GM12878 (cell line): ENCODE data around the gene MPPED1. TPM values are rescaled to one million over a fixed set of nuclear protein-coding genes. Genes with fewer than 3 reads are reported as not detected.

Experiments
- ATAC-seq: fragments of 200-7000 bp; cut with Tn5 transposase; 3 replicates; pipeline ENCODE4 v1.9.1; 2020; ENCODE audit warnings: mild to moderate bottlenecking, moderate library complexity
- BruUV-seq: library from RNA; stranded (reverse); fragments of 400-500 nt; replicated peaks from 2 replicates; lab custom pipeline; 2021; lab: Mats Ljungman, UMichigan
- CTCF ChIA-PET: fragments of 300-600 bp; sonication (Branson Sonifier 250); formaldehyde crosslinking; extraction: SDS; loops from one replicate; lab custom pipeline; 2021; ENCODE audit warnings: inconsistent platforms; lab: Yijun Ruan, JAX
- POLR2A ChIA-PET: fragments of 350-600 bp; formaldehyde crosslinking; extraction: SDS; loops from one replicate; lab custom pipeline; 2021; ENCODE audit warnings: inconsistent platforms; lab: Charles Lee
- RAD21 ChIA-PET: fragments of 300-600 bp; sonication (Branson Sonifier 250); formaldehyde crosslinking; loops from one replicate; lab custom pipeline; 2023; ENCODE audit warnings: antibody characterized with exemption; ENCODE audit not compliant: unreplicated experiment; lab: Charles Lee
- SMC1A ChIA-PET: fragments of 300-600 bp; sonication (Branson Sonifier 250); formaldehyde crosslinking; loops from one replicate; lab custom pipeline; 2023; ENCODE audit not compliant: unreplicated experiment, uncharacterized antibody; lab: Charles Lee
- DNase-seq: peaks from one replicate; pipeline ENCODE4 v3.0.0-alpha.2; 2011; ENCODE audit warnings: low read depth, low spot score
- FAIRE-seq: peaks from 3 replicates; lab custom pipeline; 2011; peaks lifted over from hg19 to GRCh38; lab: Jason Lieb, UNC
- H2AFZ ChIP-seq: 2 replicates; pipeline ENCODE4 v1.6.0; 2011; ENCODE audit warnings: low read depth, low read length, control low read depth; ENCODE audit not compliant: control insufficient read depth
- H3K27ac ChIP-seq: 2 replicates; pipeline ENCODE4 v1.5.1; 2011; ENCODE audit warnings: control low read depth; ENCODE audit not compliant: control insufficient read depth, insufficient read depth
- H3K27me3 ChIP-seq, 2 experiments: replicated peaks in 1 of 2; 2 replicates each; pipeline versions ENCODE4 v1.6.0 to v1.6.1; 2011; ENCODE audit warnings: low read length in 1 of 2; ENCODE audit not compliant: control insufficient read depth in 2 of 2, insufficient read depth in 2 of 2
- H3K36me3 ChIP-seq, 2 experiments: 2 replicates each; pipeline ENCODE4 v1.5.1; 2011; ENCODE audit warnings: low read length in 1 of 2; ENCODE audit not compliant: control insufficient read depth in 2 of 2, insufficient read depth in 2 of 2
- H3K4me1 ChIP-seq: 2 replicates; pipeline ENCODE4 v1.6.1; 2011; ENCODE audit warnings: mild to moderate bottlenecking, low read length, moderate library complexity, mixed read lengths; ENCODE audit not compliant: control insufficient read depth, insufficient read depth
- H3K4me2 ChIP-seq: 2 replicates; pipeline ENCODE4 v1.6.0; 2011; ENCODE audit warnings: control low read depth; ENCODE audit not compliant: control insufficient read depth, insufficient read depth
- H3K4me3 ChIP-seq: fragments of 200-600 bp; sonication (generic); 2 replicates; pipeline ENCODE4 v1.5.1; 2016
- H3K79me2 ChIP-seq: 2 replicates; pipeline ENCODE4 v1.6.0; 2011; ENCODE audit warnings: low read length; ENCODE audit not compliant: control insufficient read depth, insufficient read depth
- H3K9ac ChIP-seq: 2 replicates; pipeline ENCODE4 v1.8.0; 2011; ENCODE audit warnings: low read length, control low read depth, mixed read lengths; ENCODE audit not compliant: control insufficient read depth, insufficient read depth
- H3K9me3 ChIP-seq: replicated peaks from 3 replicates; pipeline ENCODE4 v1.5.1; 2011; ENCODE audit warnings: mild to moderate bottlenecking, low read length; ENCODE audit not compliant: control insufficient read depth, insufficient read depth
- H4K20me1 ChIP-seq: 2 replicates; pipeline ENCODE4 v1.6.0; 2011; ENCODE audit not compliant: control insufficient read depth, insufficient read depth
- ASH2L ChIP-seq: fragments of 300-600, 200-600 bp; sonication (generic); IDR thresholded peaks from 2 replicates; pipeline ENCODE4 v1.6.1; 2017; ENCODE audit warnings: low read depth, mild to moderate bottlenecking, borderline replicate concordance
- BMI1 ChIP-seq: fragments of 450-650 bp; IDR thresholded peaks from 2 replicates; pipeline ENCODE4 v1.6.1; 2016; ENCODE audit warnings: mild to moderate bottlenecking, moderate library complexity, borderline replicate concordance
- CBFB ChIP-seq: IDR thresholded peaks from 2 replicates; pipeline ENCODE4 v1.6.1; 2016; ENCODE audit warnings: antibody characterized with exemption, low read depth
- CBX5 ChIP-seq: sonication (generic); IDR thresholded peaks from 2 replicates; pipeline ENCODE4 v1.6.1; 2016; ENCODE audit warnings: low read depth, moderate library complexity, mild to moderate bottlenecking, inconsistent platforms
- FOS ChIP-seq: IDR thresholded peaks from 3 replicates; pipeline ENCODE4 v1.6.1; 2011; ENCODE audit warnings: borderline replicate concordance; ENCODE audit not compliant: insufficient read length; ENCODE audit errors: extremely low read depth
- IKZF1 ChIP-seq: fragments of 450-650 bp; conservative IDR thresholded peaks from 2 replicates; pipeline ENCODE4 v1.6.1; 2017; ENCODE audit warnings: antibody characterized with exemption, mild to moderate bottlenecking
- KLF5 ChIP-seq: fragments of 450-650 bp; IDR thresholded peaks from 2 replicates; pipeline ENCODE4 v1.6.1; 2014; ENCODE audit warnings: mild to moderate bottlenecking; ENCODE audit not compliant: partially characterized antibody
- NR2F1 ChIP-seq: fragments of 450-650 bp; conservative IDR thresholded peaks from 2 replicates; pipeline ENCODE4 v1.6.1; 2017; ENCODE audit warnings: mild to moderate bottlenecking
- PAX5 ChIP-seq: IDR thresholded peaks from 2 replicates; pipeline ENCODE4 v1.6.1; 2011; ENCODE audit warnings: low read depth, low read length, borderline replicate concordance
- RELA ChIP-seq: fragments of 450-650 bp; IDR thresholded peaks from 2 replicates; pipeline ENCODE4 v1.8.0; 2014; ENCODE audit warnings: borderline replicate concordance; ENCODE audit not compliant: partially characterized antibody
- TBL1XR1 ChIP-seq: IDR thresholded peaks from 2 replicates; pipeline ENCODE4 v1.6.1; 2012; ENCODE audit warnings: low read depth, low read length, improper control_type of control experiment
- ZBTB33 ChIP-seq: fragments of 450-650 bp; IDR thresholded peaks from 2 replicates; pipeline ENCODE4 v1.6.1; 2017; ENCODE audit warnings: mild to moderate bottlenecking
- ZNF207 ChIP-seq: fragments of 450-650 bp; IDR thresholded peaks from 2 replicates; pipeline ENCODE4 v1.6.1; 2014; ENCODE audit warnings: antibody characterized with exemption, mild to moderate bottlenecking, borderline replicate concordance
- WGBS: methylation state at CpG from one replicate; pipeline ENCODE4 v1.1.6; 2016; ENCODE audit warnings: low lambda C conversion rate; ENCODE audit not compliant: insufficient replicate concordance, insufficient coverage; ENCODE audit errors: missing lambda C conversion rate; 5-methylcytosine and 5-hydroxymethylcytosine counted together
- in situ Hi-C: fragments of 300-500 bp; cut with MboI; formaldehyde crosslinking; loops from 9 replicates; pipeline ENCODE4 v1.14.3; 2018; ENCODE audit warnings: mixed read lengths
- intact Hi-C: fragments of 100-400 bp; cut with micrococcal nuclease; formaldehyde crosslinking; loops from one replicate; pipeline ENCODE4 v1.14.2; 2022; ENCODE audit not compliant: unreplicated experiment
- polyA plus RNA-seq, 11 experiments: library from polyadenylated mRNA; depleted of rRNA in 4 of 11; unstranded in 6 of 11; stranded (reverse) in 5 of 11; fragments of >200 nt; fragmentation: Nextera tagmentation in 4 of 11; fragmentation: Illumina TruSeq in 1 of 11; extraction: Ambion mirVana in 4 of 11; extraction: Trizol in 1 of 11; gene quantifications; 1 replicate in 1 of 11; 2 replicates in 10 of 11; pipeline versions ENCODE4 v1.2.1 to v1.2.3, GENCODE V29; 2011 to 2016; ENCODE audit warnings: inconsistent platforms in 2 of 11, missing spikeins in 2 of 11, low read depth in 1 of 11
- total RNA-seq, 4 experiments: library from RNA; depleted of rRNA in 3 of 4; stranded (reverse); fragments of >200 nt in 3 of 4; fragmentation: Illumina TruSeq in 1 of 4; extraction: Trizol in 1 of 4; gene quantifications; 2 replicates each; pipeline versions ENCODE4 v1.2.1 to v1.2.3, GENCODE V29; 2013 to 2021

The MPPED1 gene
- total and polyA plus RNA-seq, 10 of the 15 experiments (the other 5 are each of a cell fraction or from before 2014, with no cell fraction given) = 0.11 TPM; not detected in 9

DNA sequence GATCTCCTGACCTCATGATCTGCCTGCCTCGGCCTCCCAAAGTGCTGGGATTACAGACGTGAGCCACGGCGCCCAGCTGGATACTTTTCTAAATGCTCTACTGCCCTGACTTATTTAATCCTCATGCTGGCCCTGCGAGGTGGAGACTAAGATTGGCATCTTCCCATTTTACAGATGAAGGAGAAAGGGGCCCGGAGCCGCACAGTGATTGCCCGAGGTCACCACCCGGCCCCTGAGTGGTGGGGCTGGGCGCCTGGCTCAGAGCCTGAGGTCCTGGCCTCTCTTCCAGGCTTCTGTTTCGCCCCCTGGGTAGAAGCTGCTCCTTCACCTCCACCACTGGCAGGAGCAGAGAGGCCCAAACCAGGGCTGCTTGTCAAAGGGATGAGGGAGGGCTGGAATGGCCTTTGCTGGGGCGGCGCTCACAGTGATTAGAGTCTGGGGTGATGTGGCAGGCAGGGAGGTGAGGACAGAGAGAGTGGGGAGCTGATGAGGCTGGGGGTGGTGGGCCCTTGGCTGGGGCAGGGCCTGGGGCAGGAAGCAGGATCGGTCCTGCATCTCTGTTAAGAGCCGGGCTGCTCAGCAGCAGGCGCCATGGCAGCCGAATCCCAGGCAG, 15.4 kb upstream of the MPPED1 start:
- CTCF ChIA-PET = interaction anchor here (1.1 kb wide), 1 partner anchor 486 kb away, joined by 3 read pairs; no protein-coding TSS in a partner anchor
- no peak for FAIRE-seq

More for the DNA sequence above, 15.4 kb upstream of the MPPED1 start:
- no peak overlapping the region for H3K27ac ChIP-seq
- DNase-seq (no peak), ATAC-seq (no peak)
- no peak overlapping the region for H3K9ac ChIP-seq
- intact Hi-C loops = no loop called here
- WGBS = 44% methylated on average over 17 of the region's 17 CpGs
- no peaks in the 10 kb centered on the region for H3K9me3 ChIP-seq
- POLR2A ChIA-PET = no interaction called here
- H3K27me3 ChIP-seq = peaks cover 0 to 1% of the 10 kb centered on the region in 2 experiments; a peak in 2 of 4 replicates
- no peak overlapping the region for H3K4me2 ChIP-seq
- no peaks in the 10 kb centered on the region for H3K79me2 ChIP-seq
- no peaks in the 10 kb centered on the region for H3K36me3 ChIP-seq
- SMC1A ChIA-PET = no interaction called here
- TF ChIP-seq KLF5 (no peak), CBX5 (no peak), BMI1 (no peak), NR2F1 (no peak), ZBTB33 (no peak), PAX5 (no peak), RELA (no peak), FOS (no peak), TBL1XR1 (no peak), IKZF1 (no peak), ZNF207 (no peak), ASH2L (no peak), CBFB (no peak)
- TF ChIP-seq, all 136 proteins: peak for 0
- Histone ChIP-seq H3K4me1 (no peaks in the 10 kb centered on the region), H2AFZ (no peak overlapping the region), H4K20me1 (no peaks in the 10 kb centered on the region), H3K4me3 (no peak overlapping the region)
- RAD21 ChIA-PET = no interaction called here
- in situ Hi-C loops = loop anchor here (10.0 kb wide), 2 partner anchors 428 to 1228 kb away; no protein-coding TSS in a partner anchor
- BruUV-seq = no TSS peak
